ENCODE results near the gene SDR42E1.

The SDR42E1 gene

DNA sequence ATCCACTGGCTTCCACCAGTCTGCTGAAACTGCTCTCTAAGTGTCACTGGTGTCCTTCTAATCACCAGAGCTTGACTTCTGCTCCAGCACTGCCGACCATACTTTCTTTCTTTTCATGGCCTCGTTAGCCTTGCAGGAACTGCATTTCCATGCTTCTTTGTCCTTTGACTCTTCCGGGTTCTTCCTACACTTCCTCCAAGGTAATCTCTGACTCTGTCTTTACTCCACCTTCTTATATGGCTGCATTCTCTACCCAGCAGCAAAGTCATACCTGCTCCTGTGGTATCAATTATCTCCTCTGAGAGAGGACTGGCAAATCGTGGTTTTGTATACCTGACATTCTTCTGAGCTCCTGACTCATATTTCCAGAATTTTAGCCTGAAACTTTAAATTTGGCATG, 30.3 kb upstream of the SDR42E1 start:
- Histone ChIP-seq H3K27ac (replicated peaks) (no peak overlapping the region), H3K4me3 (replicated peaks; ENCODE audit: insufficient read depth, low read length) (no peak overlapping the region), H3K27me3 (ENCODE audit: insufficient read depth, poor library complexity, severe bottlenecking) (peaks cover 5% of the 10 kb centered on the region)
- TF ChIP-seq POLR2AphosphoS5 (IDR thresholded peaks at IDR 0.05; ENCODE audit: low read depth) (no peak), SPI1 (IDR thresholded peaks at IDR 0.05; ENCODE audit: borderline replicate concordance, low read depth) (no peak), REST (IDR thresholded peaks at IDR 0.05; ENCODE audit: insufficient replicate concordance, low read depth) (no peak), CTCF (IDR thresholded peaks at IDR 0.05; ENCODE audit: insufficient read depth, low read length) (no peak), GABPA (IDR thresholded peaks at IDR 0.05; ENCODE audit: low read depth) (no peak)
- DNase-seq (ENCODE audit: low read depth in 1 of 2, low spot score in 1 of 2), result no peak

DNA sequence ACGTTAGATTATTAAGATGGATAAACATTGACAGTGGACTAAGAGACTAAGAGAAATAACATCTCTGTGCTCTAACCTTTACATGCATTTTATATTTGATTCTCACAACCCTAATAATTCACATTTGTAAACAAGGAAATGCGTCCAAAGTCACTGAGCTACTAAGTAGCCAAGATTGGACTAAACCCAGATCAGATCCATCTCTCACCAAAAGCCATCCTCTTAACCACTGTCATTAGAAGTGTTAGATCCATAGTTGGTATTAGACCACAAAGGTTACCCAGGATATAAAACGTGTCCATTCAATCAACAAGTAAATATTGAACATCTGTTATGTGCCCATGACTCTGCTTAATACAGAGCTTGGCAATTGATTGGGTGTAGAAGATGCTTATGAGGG, 29.0 kb upstream of the SDR42E1 start:
- Histone ChIP-seq H3K27me3 (ENCODE audit: insufficient read depth, poor library complexity, severe bottlenecking) (peaks cover 5% of the 10 kb centered on the region), H3K4me3 (replicated peaks; ENCODE audit: insufficient read depth, low read length) (no peak overlapping the region), H3K27ac (replicated peaks) (no peak overlapping the region)
- DNase-seq (ENCODE audit: low read depth in 1 of 2, low spot score in 1 of 2), result no peak
- TF ChIP-seq REST (IDR thresholded peaks at IDR 0.05; ENCODE audit: insufficient replicate concordance, low read depth) (no peak), POLR2AphosphoS5 (IDR thresholded peaks at IDR 0.05; ENCODE audit: low read depth) (no peak), CTCF (IDR thresholded peaks at IDR 0.05; ENCODE audit: insufficient read depth, low read length) (no peak), GABPA (IDR thresholded peaks at IDR 0.05; ENCODE audit: low read depth) (no peak), SPI1 (IDR thresholded peaks at IDR 0.05; ENCODE audit: borderline replicate concordance, low read depth) (no peak)

DNA sequence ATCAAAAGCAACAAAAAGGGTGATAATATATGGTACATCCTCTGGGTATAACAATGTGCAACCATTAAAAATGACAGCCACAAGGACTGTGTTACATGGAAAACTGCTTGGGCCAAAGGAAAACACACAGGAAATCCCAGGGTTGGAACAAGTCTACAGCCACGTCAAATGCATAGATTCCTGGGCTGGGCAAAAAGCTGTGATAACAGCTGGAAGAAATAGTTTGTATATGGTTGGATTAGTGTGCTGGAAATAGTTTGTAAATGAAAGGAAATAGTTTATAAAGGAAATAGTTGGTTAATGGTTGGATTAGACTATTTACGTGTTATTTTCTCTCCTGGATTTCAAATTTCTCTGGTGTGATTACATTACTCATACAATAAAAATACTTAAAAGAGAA, 26.4 kb upstream of the SDR42E1 start:
- peaks cover 5% of the 10 kb centered on the region for H3K27me3 ChIP-seq (ENCODE audit: insufficient read depth, poor library complexity, severe bottlenecking)
- TF ChIP-seq POLR2AphosphoS5 (IDR thresholded peaks at IDR 0.05; ENCODE audit: low read depth), result no peak
- TF ChIP-seq REST (IDR thresholded peaks at IDR 0.05; ENCODE audit: insufficient replicate concordance, low read depth), result no peak
- no peak overlapping the region for H3K4me3 ChIP-seq (replicated peaks; ENCODE audit: insufficient read depth, low read length)
- H3K27ac ChIP-seq (replicated peaks), result no peak overlapping the region
- no peak for DNase-seq (ENCODE audit: low read depth in 1 of 2, low spot score in 1 of 2)

DNA sequence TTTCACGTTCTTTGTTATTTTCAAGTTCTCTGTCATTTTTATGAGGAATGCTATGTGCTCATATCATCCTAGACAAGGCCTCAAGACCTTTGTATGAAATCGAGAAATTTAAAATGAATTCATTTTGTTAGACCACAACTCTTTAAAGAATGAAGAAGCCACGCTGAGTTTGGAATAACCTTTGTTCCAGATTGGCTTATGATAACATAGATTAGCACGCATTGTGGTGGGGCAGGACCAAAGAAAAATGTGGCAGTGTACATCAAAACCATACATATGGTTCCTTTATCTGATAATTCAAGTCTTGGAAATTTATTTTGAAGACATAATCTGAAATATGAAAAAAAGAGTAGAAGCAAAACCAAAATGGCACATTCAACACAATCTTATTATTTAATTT, 26.0 kb upstream of the SDR42E1 start:
- no peak overlapping the region for H3K4me3 ChIP-seq (replicated peaks; ENCODE audit: insufficient read depth, low read length)
- DNase-seq (ENCODE audit: low read depth in 1 of 2, low spot score in 1 of 2), result no peak

More for the DNA sequence above, 26.0 kb upstream of the SDR42E1 start:
- Histone ChIP-seq H3K27ac (replicated peaks) (no peak overlapping the region), H3K27me3 (ENCODE audit: insufficient read depth, poor library complexity, severe bottlenecking) (peaks cover 5% of the 10 kb centered on the region)
- TF ChIP-seq SPI1 (IDR thresholded peaks at IDR 0.05; ENCODE audit: borderline replicate concordance, low read depth) (no peak), REST (IDR thresholded peaks at IDR 0.05; ENCODE audit: insufficient replicate concordance, low read depth) (no peak), CTCF (IDR thresholded peaks at IDR 0.05; ENCODE audit: insufficient read depth, low read length) (no peak), POLR2AphosphoS5 (IDR thresholded peaks at IDR 0.05; ENCODE audit: low read depth) (no peak), GABPA (IDR thresholded peaks at IDR 0.05; ENCODE audit: low read depth) (no peak)
